GM19324 (cell line): ENCODE data around the gene GPR137B.

Experiments used
- ATAC-seq: cut with Tn5 transposase; IDR thresholded peaks from one replicate; pipeline ENCODE4 v1.9.1; 2021; ENCODE audit warnings: mild to moderate bottlenecking, moderate library complexity; ENCODE audit not compliant: unreplicated experiment, low FRiP score

The GPR137B gene

GRCh38 chr1:236235116-236235515, 92.8 kb downstream of the GPR137B start:
- no peak for ATAC-seq

GRCh38 chr1:236239092-236239585, 96.8 kb downstream of the GPR137B start:
- ATAC-seq: no peak

GRCh38 chr1:236240675-236241074, 98.3 kb downstream of the GPR137B start:
- no peak for ATAC-seq

- no peak for ATAC-seq
These were observed 100.2 kb downstream of the GPR137B start for GRCh38 chr1:236242568-236242967.

- no peak for ATAC-seq
These were observed 104.9 kb downstream of the GPR137B start for GRCh38 chr1:236247286-236247685.

- no peak for ATAC-seq
These were observed 109.2 kb downstream of the GPR137B start for GRCh38 chr1:236251587-236251986.

GRCh38 chr1:236253119-236253518, 110.8 kb downstream of the GPR137B start:
- ATAC-seq: no peak

- no peak for ATAC-seq
These were observed 111.7 kb downstream of the GPR137B start for GRCh38 chr1:236253918-236254637.

- ATAC-seq: no peak
These were observed 114.9 kb downstream of the GPR137B start for GRCh38 chr1:236257216-236257615.

GRCh38 chr1:236258114-236258622, 115.8 kb downstream of the GPR137B start:
- no peak for ATAC-seq
